ENCODE data around the gene MPEG1. TPM values are rescaled to one million over a fixed set of nuclear protein-coding genes. Genes with fewer than 3 reads are reported as not detected.

Gene MPEG1
- total RNA-seq, 1 donor from 2014 or later: not detected

DNA sequence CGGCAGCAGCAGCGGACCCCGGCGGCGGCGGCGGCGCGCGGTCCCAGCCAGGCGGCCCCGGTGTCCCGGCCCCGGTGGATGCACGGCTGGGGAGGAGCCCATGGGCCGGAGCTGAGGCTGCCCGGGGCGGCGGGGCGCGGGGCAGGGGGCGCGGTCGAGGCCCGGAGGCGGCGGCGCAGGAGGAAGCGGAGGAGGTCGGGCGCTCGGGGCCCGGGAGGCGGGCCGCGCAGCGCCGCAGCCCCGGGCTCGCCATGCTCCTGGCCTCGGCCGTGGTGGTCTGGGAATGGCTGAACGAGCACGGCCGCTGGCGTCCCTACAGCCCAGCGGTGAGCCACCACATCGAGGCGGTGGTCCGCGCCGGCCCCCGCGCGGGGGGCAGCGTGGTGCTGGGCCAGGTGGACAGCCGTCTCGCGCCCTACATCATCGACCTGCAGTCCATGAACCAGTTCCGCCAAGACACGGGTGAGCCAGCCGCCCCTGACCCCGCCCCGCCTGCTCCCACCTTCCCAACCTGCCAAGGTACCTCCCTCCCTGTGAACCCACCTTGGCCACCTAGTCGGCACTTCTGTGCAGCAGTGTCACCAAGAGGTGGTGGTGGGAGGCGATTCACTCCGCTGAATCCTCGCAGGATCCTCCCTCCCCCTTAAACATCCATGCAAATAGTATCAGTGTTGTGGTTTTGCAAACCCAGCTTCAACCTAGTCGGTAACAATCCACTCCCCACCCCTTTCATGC lies 40.2 kb downstream of the MPEG1 start:
- no peak for DNase-seq (ENCODE audit: low read depth)

DNA sequence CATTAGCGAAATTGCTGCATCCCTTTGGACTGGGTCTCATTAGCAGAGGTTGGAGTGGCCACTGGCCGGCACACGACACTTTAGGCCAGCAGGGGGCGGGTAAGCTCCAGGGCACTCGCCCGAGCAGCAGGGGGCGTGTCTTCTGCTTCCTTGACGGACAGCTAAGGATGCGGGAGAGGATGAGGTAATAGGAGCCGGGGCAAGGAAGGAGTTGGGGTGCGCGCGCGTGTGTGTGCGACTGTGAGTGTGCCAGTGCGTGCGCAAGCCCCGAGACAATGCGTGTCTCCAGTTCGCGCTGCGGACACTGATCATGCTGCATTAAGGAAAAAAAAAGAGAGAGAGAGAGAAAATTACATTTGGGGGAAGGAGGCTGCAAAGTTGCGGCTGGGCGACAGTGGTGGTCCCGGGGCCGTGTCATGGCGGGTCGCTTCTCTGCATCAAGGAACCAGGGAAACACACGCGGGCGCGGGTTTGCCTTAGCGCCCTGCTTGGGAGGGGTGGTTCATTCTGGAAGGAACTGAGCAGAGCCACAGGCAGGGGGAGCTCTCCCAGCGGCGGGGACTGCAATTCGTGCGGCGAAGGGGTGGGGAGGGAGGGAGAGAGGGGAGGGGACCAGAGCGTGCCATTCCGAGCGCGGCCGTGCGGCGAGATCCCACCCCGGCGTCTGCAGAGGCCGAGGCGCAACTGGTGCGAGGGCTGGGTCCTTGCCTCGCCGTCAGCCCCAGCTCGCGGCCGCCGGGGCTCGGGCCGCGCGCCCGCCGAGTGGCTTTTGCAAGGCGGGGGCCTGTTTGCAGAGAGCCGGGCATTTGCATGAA lies 41.0 kb downstream of the MPEG1 start, which contains the start of gene DTX4:
Gene DTX4 (plus strand): TSS at position 625 of the 815 bp plus-strand sequence. CDS start 464 bp downstream, outside the sequence.
- peak; percentile 91 for DNase-seq (ENCODE audit: low read depth)

DNA sequence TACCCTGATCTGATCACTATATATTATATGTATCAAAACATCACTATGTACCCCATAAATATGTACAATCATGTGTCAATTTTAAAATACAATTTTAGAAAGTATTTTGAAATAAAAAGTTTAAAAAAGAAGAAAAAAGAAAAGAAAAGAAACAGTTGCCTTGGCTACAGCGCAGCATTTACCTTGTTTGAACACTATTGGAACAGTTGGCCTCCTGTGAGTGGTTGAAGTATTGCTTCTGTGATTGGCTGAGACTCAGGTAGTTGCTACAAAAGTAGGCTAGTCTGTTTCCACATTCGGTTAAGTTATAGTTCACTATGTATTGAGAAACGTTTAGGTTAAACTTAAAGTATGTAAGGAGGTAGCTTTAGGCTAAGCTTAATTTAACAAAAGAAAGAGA lies 48.7 kb downstream of the MPEG1 start:
- DNase-seq (ENCODE audit: low read depth): no peak

Other genes with a start within 250 kb of the MPEG1 start
- not detected in 2 replicates for gene GLYATL1B, start 126.6 kb downstream of the MPEG1 start, total RNA-seq
- gene FAM111B, start 105.7 kb downstream of the MPEG1 start, total RNA-seq: 0.05 and 1.7 TPM in 2 replicates
- 12.6 and 13.3 TPM in 2 replicates for gene FAM111A, start 70.1 kb downstream of the MPEG1 start, total RNA-seq
- gene DTX4, start 40.8 kb downstream of the MPEG1 start, total RNA-seq: 7.9 and 8.2 TPM in 2 replicates
- not detected in 2 replicates for gene OR5AN1, start 146.0 kb upstream of the MPEG1 start, total RNA-seq
- gene OR5A2, start 213.5 kb upstream of the MPEG1 start, total RNA-seq: not detected in 2 replicates
- not detected in 2 replicates for gene OR5A1, start 223.5 kb upstream of the MPEG1 start, total RNA-seq
- not detected in 2 replicates for gene OR4D6, start 244.0 kb upstream of the MPEG1 start, total RNA-seq